ENCODE results near the gene THSD4. TPM values are rescaled to one million over a fixed set of nuclear protein-coding genes. Genes with fewer than 3 reads are reported as not detected.
A peak's percentile ranks its signal among the peaks of the same experiment; 100 is the strongest.

THSD4 gene
- total and polyA plus RNA-seq, 2 of the 4 experiments (the other 2 are of a cell fraction), result 25.5 to 31.1 TPM

DNA sequence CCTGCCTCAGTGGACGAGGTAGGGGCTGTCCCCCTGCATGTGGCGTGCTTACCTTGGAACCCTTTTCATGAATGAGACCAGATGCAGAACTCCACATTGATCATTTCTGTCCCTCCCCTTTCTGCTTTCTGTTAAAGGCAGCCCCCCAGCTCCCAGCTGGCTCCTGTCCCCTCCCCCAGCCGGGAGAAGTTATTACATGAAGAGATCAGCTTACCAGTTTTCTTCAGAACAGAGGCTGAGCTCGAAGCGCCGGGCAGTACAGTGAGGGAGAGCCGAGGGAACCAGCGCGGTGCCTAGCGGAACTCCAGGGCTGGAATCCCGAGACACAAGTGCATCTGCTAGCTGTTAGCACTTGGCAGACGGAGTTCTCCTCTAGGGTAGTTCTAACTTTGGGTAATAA lies 431.7 kb downstream of the THSD4 start:
- Histone ChIP-seq H3K56ac (ENCODE audit: extremely low read depth, insufficient read depth, low read length) (no peak overlapping the region), H3K14ac (replicated peaks; ENCODE audit: low read depth, low read length) (no peak overlapping the region), H2BK120ac (ENCODE audit: low read depth, low read length) (no peak overlapping the region), H3K4ac (ENCODE audit: low read depth, low read length) (no peak overlapping the region), H3K4me1 (ENCODE audit: control insufficient read depth, insufficient read depth, low read length) (peaks cover 2% of the 10 kb centered on the region; the same call in 1 of the 2 replicates), H3K36me3 (ENCODE audit: control insufficient read depth, insufficient read depth, low read length) (no peaks in the 10 kb centered on the region; the same call in 1 of the 2 replicates), H4K5ac (ENCODE audit: low read depth, low read length) (no peak overlapping the region), H2AK9ac (replicated peaks; ENCODE audit: low read depth, low read length, poor library complexity) (no peak overlapping the region), H3K9me1 (ENCODE audit: insufficient read depth, low read length) (no peaks in the 10 kb centered on the region; the same call in 1 of the 2 replicates), H3K4me3 (ENCODE audit: insufficient read depth, low read depth, low read length) (no peak overlapping the region), H3K9ac (ENCODE audit: low read depth, low read length) (no peak overlapping the region), H4K91ac (ENCODE audit: insufficient read depth, low read depth, low read length) (no peak overlapping the region), H2BK15ac (ENCODE audit: low read depth, low read length) (no peak overlapping the region), H4K20me1 (ENCODE audit: insufficient read depth, low read length) (peaks cover 16% of the 10 kb centered on the region; the same call in 1 of the 2 replicates), H3K9me3 (ENCODE audit: control insufficient read depth, insufficient read depth, low read length) (no peaks in the 10 kb centered on the region), H3K79me1 (ENCODE audit: low read depth in 1 of 2, low read length in 2 of 2) (no peaks in the 10 kb centered on the region), H3K4me2 (ENCODE audit: low read depth, low read length) (no peak overlapping the region), H3K27ac (ENCODE audit: insufficient read depth, low read length) (no peak overlapping the region), H2BK5ac (ENCODE audit: low read depth, low read length, poor library complexity, severe bottlenecking) (no peak overlapping the region), H2BK20ac (ENCODE audit: low read depth, low read length) (no peak overlapping the region), H2AK5ac (ENCODE audit: low read depth, low read length) (no peak overlapping the region), H2AFZ (replicated peaks; ENCODE audit: low read length, poor library complexity) (no peak overlapping the region), H4K8ac (ENCODE audit: low read depth in 2 of 2, low read length in 2 of 2) (no peak overlapping the region), H3K18ac (ENCODE audit: low read depth, low read length) (no peak overlapping the region), H3K23ac (ENCODE audit: low read depth, low read length) (no peak overlapping the region), H3K27me3 (ENCODE audit: control insufficient read depth, insufficient read depth, low read length) (no peaks in the 10 kb centered on the region)
- TF ChIP-seq CEBPB (IDR thresholded peaks at IDR 0.05; ENCODE audit: low read depth, low read length) (no peak), NFE2L2 (IDR thresholded peaks at IDR 0.05; ENCODE audit: low read depth, low read length) (no peak), SMC3 (IDR thresholded peaks at IDR 0.05; ENCODE audit: low read depth, low read length) (no peak)
- TF ChIP-seq, protein P1, sequence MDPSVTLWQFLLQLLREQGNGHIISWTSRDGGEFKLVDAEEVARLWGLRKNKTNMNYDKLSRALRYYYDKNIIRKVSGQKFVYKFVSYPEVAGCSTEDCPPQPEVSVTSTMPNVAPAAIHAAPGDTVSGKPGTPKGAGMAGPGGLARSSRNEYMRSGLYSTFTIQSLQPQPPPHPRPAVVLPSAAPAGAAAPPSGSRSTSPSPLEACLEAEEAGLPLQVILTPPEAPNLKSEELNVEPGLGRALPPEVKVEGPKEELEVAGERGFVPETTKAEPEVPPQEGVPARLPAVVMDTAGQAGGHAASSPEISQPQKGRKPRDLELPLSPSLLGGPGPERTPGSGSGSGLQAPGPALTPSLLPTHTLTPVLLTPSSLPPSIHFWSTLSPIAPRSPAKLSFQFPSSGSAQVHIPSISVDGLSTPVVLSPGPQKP (IDR thresholded peaks at IDR 0.05; ENCODE audit: borderline replicate concordance, low read depth, low read length), result no peak
- CTCF ChIA-PET, result no interaction called here
- dilution Hi-C loops (cut with HindIII; ENCODE audit: low sequenced_read_pairs, unreplicated experiment) (no loop called here), in situ Hi-C loops (cut with MboI; ENCODE audit: low sequenced_read_pairs) (no loop called here), intact Hi-C loops (cut with micrococcal nuclease) (no loop called here)
- ATAC-seq (ENCODE audit: low read depth) (peak; percentile 49), DNase-seq (no peak)
- POLR2A ChIA-PET (ENCODE audit: unreplicated experiment), result no interaction called here
- BruUV-seq (replicated peaks), result no TSS peak
- 41% methylated on average over 5 of the region's 12 CpGs; no CpG with 5 or more reads in 1 of the 2 experiments for WGBS, 2 experiments (ENCODE audit: extremely low coverage in 2 of 2, insufficient read length in 1 of 2)

Measured in IMR-90 (cell line).